ENCODE results near the gene UVSSA. TPM values are rescaled to one million over a fixed set of nuclear protein-coding genes. Genes with fewer than 3 reads are reported as not detected.

UVSSA gene
- total and polyA plus RNA-seq, 2 donors (not counting 1 experiment from before 2014, with no cell fraction given), result 4.6 to 7.6 TPM

- Histone ChIP-seq H2AFZ (ENCODE audit: low read length) (no peak overlapping the region), H4K20me1 (ENCODE audit: control insufficient read depth, extremely low read depth, insufficient read depth, low read length) (no peaks in the 10 kb centered on the region), H3K36me3 (ENCODE audit: control insufficient read depth, insufficient read depth, low read length) (peaks cover 4% of the 10 kb centered on the region), H3K27ac (ENCODE audit: insufficient read depth, low read length) (no peak overlapping the region), H3K9me3 (ENCODE audit: control insufficient read depth, insufficient read depth, low read depth, low read length) (no peaks in the 10 kb centered on the region), H3K9ac (ENCODE audit: insufficient read depth, low read length) (no peak overlapping the region), H3K27me3 (ENCODE audit: control insufficient read depth, insufficient read depth, low read length) (no peaks in the 10 kb centered on the region), H3K79me2 (ENCODE audit: control insufficient read depth, insufficient read depth, low read length) (no peaks in the 10 kb centered on the region), H3K4me3 (replicated peaks in 1 of 4; ENCODE audit: control extremely low read depth in 1 of 4, insufficient read depth in 1 of 4, low read depth in 3 of 4, low read length in 4 of 4) (no peak overlapping the region), H3K4me2 (ENCODE audit: extremely low read depth, insufficient read depth, low read length) (no peak overlapping the region), H3K4me1 (ENCODE audit: control insufficient read depth, extremely low read depth, insufficient read depth, low read length) (no peaks in the 10 kb centered on the region)
- no peak for TF ChIP-seq CTCF (conservative IDR thresholded peaks at IDR 0.05 in 1 of 2, IDR thresholded peaks at IDR 0.05 in 1 of 2; ENCODE audit: low read depth in 1 of 2, low read length in 2 of 2)
- no peak for TF ChIP-seq EZH2 (IDR thresholded peaks at IDR 0.05; ENCODE audit: low read length, missing control alignments)
- DNase-seq (ENCODE audit: low read depth in 2 of 2), result no peak
Measured at GRCh38 chr4:1379801-1380331, 32.9 kb downstream of the UVSSA start.

GRCh38 chr4:1380368-1381151, 33.6 kb downstream of the UVSSA start:
- TF ChIP-seq CTCF (conservative IDR thresholded peaks at IDR 0.05 in 1 of 2, IDR thresholded peaks at IDR 0.05 in 1 of 2; ENCODE audit: low read depth in 1 of 2, low read length in 2 of 2), result no peak
- TF ChIP-seq EZH2 (IDR thresholded peaks at IDR 0.05; ENCODE audit: low read length, missing control alignments), result no peak
- no peak overlapping the region for H3K27ac ChIP-seq (ENCODE audit: insufficient read depth, low read length)
- H2AFZ ChIP-seq (ENCODE audit: low read length), result no peak overlapping the region
- H3K4me3 ChIP-seq (replicated peaks in 1 of 4; ENCODE audit: control extremely low read depth in 1 of 4, insufficient read depth in 1 of 4, low read depth in 3 of 4, low read length in 4 of 4), result no peak overlapping the region
- H3K4me1 ChIP-seq (ENCODE audit: control insufficient read depth, extremely low read depth, insufficient read depth, low read length), result no peaks in the 10 kb centered on the region
- H3K79me2 ChIP-seq (ENCODE audit: control insufficient read depth, insufficient read depth, low read length), result no peaks in the 10 kb centered on the region
- H3K4me2 ChIP-seq (ENCODE audit: extremely low read depth, insufficient read depth, low read length), result no peak overlapping the region
- no peaks in the 10 kb centered on the region for H3K36me3 ChIP-seq (ENCODE audit: control insufficient read depth, insufficient read depth, low read length)
- DNase-seq (ENCODE audit: low read depth in 2 of 2), result no peak
- H4K20me1 ChIP-seq (ENCODE audit: control insufficient read depth, extremely low read depth, insufficient read depth, low read length), result no peaks in the 10 kb centered on the region
- no peak overlapping the region for H3K9ac ChIP-seq (ENCODE audit: insufficient read depth, low read length)
- no peaks in the 10 kb centered on the region for H3K9me3 ChIP-seq (ENCODE audit: control insufficient read depth, insufficient read depth, low read depth, low read length)
- no peaks in the 10 kb centered on the region for H3K27me3 ChIP-seq (ENCODE audit: control insufficient read depth, insufficient read depth, low read length)

GRCh38 chr4:1381181-1381621, 34.2 kb downstream of the UVSSA start:
- no peaks in the 10 kb centered on the region for H3K79me2 ChIP-seq (ENCODE audit: control insufficient read depth, insufficient read depth, low read length)
- no peak overlapping the region for H3K4me3 ChIP-seq (replicated peaks in 1 of 4; ENCODE audit: control extremely low read depth in 1 of 4, insufficient read depth in 1 of 4, low read depth in 3 of 4, low read length in 4 of 4)
- H3K9me3 ChIP-seq (ENCODE audit: control insufficient read depth, insufficient read depth, low read depth, low read length), result no peaks in the 10 kb centered on the region
- no peak overlapping the region for H3K27ac ChIP-seq (ENCODE audit: insufficient read depth, low read length)
- H3K4me1 ChIP-seq (ENCODE audit: control insufficient read depth, extremely low read depth, insufficient read depth, low read length), result no peaks in the 10 kb centered on the region
- TF ChIP-seq CTCF (conservative IDR thresholded peaks at IDR 0.05 in 1 of 2, IDR thresholded peaks at IDR 0.05 in 1 of 2; ENCODE audit: low read depth in 1 of 2, low read length in 2 of 2) (no peak), EZH2 (IDR thresholded peaks at IDR 0.05; ENCODE audit: low read length, missing control alignments) (no peak)
- H3K4me2 ChIP-seq (ENCODE audit: extremely low read depth, insufficient read depth, low read length), result no peak overlapping the region
- H2AFZ ChIP-seq (ENCODE audit: low read length), result no peak overlapping the region
- DNase-seq (ENCODE audit: low read depth in 2 of 2), result no peak
- H3K27me3 ChIP-seq (ENCODE audit: control insufficient read depth, insufficient read depth, low read length), result no peaks in the 10 kb centered on the region
- H3K9ac ChIP-seq (ENCODE audit: insufficient read depth, low read length), result no peak overlapping the region
- no peaks in the 10 kb centered on the region for H3K36me3 ChIP-seq (ENCODE audit: control insufficient read depth, insufficient read depth, low read length)
- no peaks in the 10 kb centered on the region for H4K20me1 ChIP-seq (ENCODE audit: control insufficient read depth, extremely low read depth, insufficient read depth, low read length)

Data from fibroblast of lung (primary cell).